Keratinocyte (primary cell): ENCODE data around the gene RNF175. TPM values are rescaled to one million over a fixed set of nuclear protein-coding genes. Genes with fewer than 3 reads are reported as not detected.

Experiments
- DNase-seq: peaks from one replicate; pipeline ENCODE4 v3.0.0-alpha.2; 2011; ENCODE audit warnings: low read depth, missing footprints, low spot score
- FAIRE-seq: peaks from 2 replicates; lab custom pipeline; 2011; peaks lifted over from hg19 to GRCh38; lab: Jason Lieb, UNC
- H2AFZ ChIP-seq: 2 replicates; pipeline ENCODE4 v1.6.0; 2012; ENCODE audit warnings: low read length, control low read depth, inconsistent platforms; ENCODE audit not compliant: control insufficient read depth
- H3K27ac ChIP-seq: 2 replicates; pipeline ENCODE4 v1.5.1; 2011; ENCODE audit warnings: low read length; ENCODE audit not compliant: control insufficient read depth, insufficient read depth
- H3K27me3 ChIP-seq: 3 replicates; pipeline ENCODE4 v1.6.0; 2011; ENCODE audit warnings: low read length; ENCODE audit not compliant: control insufficient read depth, insufficient read depth; ENCODE audit errors: extremely low read depth
- H3K36me3 ChIP-seq, 2 experiments: 2 replicates in 1 of 2; 3 replicates in 1 of 2; pipeline ENCODE4 v1.5.1; 2011; ENCODE audit warnings: low read length in 2 of 2, mild to moderate bottlenecking in 1 of 2; ENCODE audit not compliant: control insufficient read depth in 2 of 2, insufficient read depth in 2 of 2; ENCODE audit errors: extremely low read depth in 1 of 2
- H3K4me1 ChIP-seq: 3 replicates; pipeline ENCODE4 v1.5.1; 2011; ENCODE audit warnings: low read length; ENCODE audit not compliant: control insufficient read depth, insufficient read depth; ENCODE audit errors: extremely low read depth
- H3K4me2 ChIP-seq: 3 replicates; pipeline ENCODE4 v1.6.0; 2011; ENCODE audit warnings: low read depth, low read length; ENCODE audit not compliant: control insufficient read depth, insufficient read depth; ENCODE audit errors: extremely low read depth
- H3K4me3 ChIP-seq, 3 experiments: fragments of 200-600 bp in 1 of 3; sonication (generic) in 1 of 3; 2 replicates in 2 of 3; 3 replicates in 1 of 3; pipeline ENCODE4 v1.5.1; 2011 to 2016; ENCODE audit warnings: low read length in 3 of 3, mild to moderate bottlenecking in 3 of 3, control low read depth in 2 of 3, inconsistent platforms in 1 of 3, low read depth in 1 of 3, mixed read lengths in 1 of 3, mixed run types in 1 of 3, moderate library complexity in 1 of 3; ENCODE audit not compliant: control insufficient read depth in 2 of 3, insufficient read depth in 2 of 3; ENCODE audit errors: extremely low read depth in 1 of 3
- H3K79me2 ChIP-seq: 2 replicates; pipeline ENCODE4 v1.6.0; 2012; ENCODE audit warnings: low read length; ENCODE audit not compliant: control insufficient read depth, insufficient read depth
- H3K9ac ChIP-seq: 3 replicates; pipeline ENCODE4 v1.6.0; 2011; ENCODE audit warnings: low read length; ENCODE audit not compliant: control insufficient read depth, insufficient read depth; ENCODE audit errors: extremely low read depth
- H3K9me1 ChIP-seq: 3 replicates; pipeline ENCODE4 v1.6.0; 2011; ENCODE audit warnings: low read length; ENCODE audit not compliant: control insufficient read depth, insufficient read depth; ENCODE audit errors: extremely low read depth
- H3K9me3 ChIP-seq: 2 replicates; pipeline ENCODE4 v1.5.1; 2012; ENCODE audit warnings: low read depth, low read length; ENCODE audit not compliant: control insufficient read depth
- H4K20me1 ChIP-seq: 3 replicates; pipeline ENCODE4 v1.6.0; 2011; ENCODE audit warnings: low read length; ENCODE audit not compliant: control insufficient read depth, insufficient read depth; ENCODE audit errors: extremely low read depth
- EZH2 ChIP-seq: IDR thresholded peaks from one replicate; pipeline ENCODE4 v1.6.1; 2012; ENCODE audit warnings: inconsistent platforms, mild to moderate bottlenecking, low read length, moderate library complexity
- dilution Hi-C: fragments of 300-500 bp; cut with MboI; formaldehyde crosslinking; loops from one replicate; pipeline ENCODE4 v1.7.0; 2020; ENCODE audit warnings: low sequenced_read_pairs; ENCODE audit not compliant: extremely low pct_ligation_motif_present
- polyA plus RNA-seq, 5 experiments: library from polyadenylated mRNA; depleted of rRNA in 3 of 5; stranded (reverse) in 3 of 5; stranded (forward) in 1 of 5; unstranded in 1 of 5; fragments of >200 nt; gene quantifications; 1 replicate in 1 of 5; 2 replicates in 3 of 5; 3 replicates in 1 of 5; pipeline versions ENCODE4 v1.2.1 to v1.2.3, GENCODE V29; 2011 to 2012; ENCODE audit warnings: missing spikeins in 2 of 5, low read depth in 1 of 5, low replicate concordance in 1 of 5
- TF ChIP-seq, protein P1 (sequence below), 3 experiments: IDR thresholded peaks in 1 of 3; conservative IDR thresholded peaks in 1 of 3; optimal IDR thresholded peaks in 1 of 3; 2 replicates in 2 of 3; 3 replicates in 1 of 3; pipeline versions ENCODE3 to v1.5.1; 2011; ENCODE audit warnings: low read length in 3 of 3, mild to moderate bottlenecking in 3 of 3, moderate library complexity in 2 of 3, control low read depth in 1 of 3, inconsistent platforms in 1 of 3; ENCODE audit not compliant: insufficient read depth in 2 of 3; ENCODE audit errors: extremely low read depth in 1 of 3

The RNF175 gene
- polyA plus RNA-seq, 1 donor (not counting 4 experiments of a cell fraction or from before 2014, with no cell fraction given) = not detected

DNA sequence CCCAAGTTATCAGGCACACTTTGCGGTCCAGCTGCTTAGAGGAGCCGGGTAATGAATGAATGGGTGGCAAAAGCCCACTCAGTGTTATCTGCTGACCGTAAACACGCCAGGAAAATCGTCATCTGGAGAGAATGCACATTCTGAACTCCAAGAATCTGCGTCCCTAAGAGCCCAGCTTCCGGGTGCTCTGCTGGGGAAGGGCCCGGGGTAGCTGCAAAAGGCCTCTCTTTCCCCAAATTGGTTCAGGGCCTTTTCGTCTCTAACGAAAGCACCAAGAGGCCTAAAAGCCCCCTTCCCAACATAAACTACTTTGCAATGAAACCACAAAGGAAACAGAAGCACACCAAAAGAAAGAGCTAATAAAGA lies 30.7 kb upstream of the RNF175 start:
- Histone ChIP-seq H3K9me3 (no peaks in the 10 kb centered on the region), H3K36me3 (no peaks in the 10 kb centered on the region), H3K4me1 (peaks cover 12% of the 10 kb centered on the region), H3K27ac (no peak overlapping the region), H2AFZ (no peak overlapping the region), H4K20me1 (peaks cover 2% of the 10 kb centered on the region), H3K4me3 (no peak overlapping the region), H3K9me1 (no peaks in the 10 kb centered on the region), H3K9ac (no peak overlapping the region), H3K79me2 (no peaks in the 10 kb centered on the region), H3K4me2 (no peak overlapping the region), H3K27me3 (peaks cover 70% of the 10 kb centered on the region)
- no peak for TF ChIP-seq EZH2
- FAIRE-seq (no peak), DNase-seq (no peak)
- dilution Hi-C loops = no loop called here

DNA sequence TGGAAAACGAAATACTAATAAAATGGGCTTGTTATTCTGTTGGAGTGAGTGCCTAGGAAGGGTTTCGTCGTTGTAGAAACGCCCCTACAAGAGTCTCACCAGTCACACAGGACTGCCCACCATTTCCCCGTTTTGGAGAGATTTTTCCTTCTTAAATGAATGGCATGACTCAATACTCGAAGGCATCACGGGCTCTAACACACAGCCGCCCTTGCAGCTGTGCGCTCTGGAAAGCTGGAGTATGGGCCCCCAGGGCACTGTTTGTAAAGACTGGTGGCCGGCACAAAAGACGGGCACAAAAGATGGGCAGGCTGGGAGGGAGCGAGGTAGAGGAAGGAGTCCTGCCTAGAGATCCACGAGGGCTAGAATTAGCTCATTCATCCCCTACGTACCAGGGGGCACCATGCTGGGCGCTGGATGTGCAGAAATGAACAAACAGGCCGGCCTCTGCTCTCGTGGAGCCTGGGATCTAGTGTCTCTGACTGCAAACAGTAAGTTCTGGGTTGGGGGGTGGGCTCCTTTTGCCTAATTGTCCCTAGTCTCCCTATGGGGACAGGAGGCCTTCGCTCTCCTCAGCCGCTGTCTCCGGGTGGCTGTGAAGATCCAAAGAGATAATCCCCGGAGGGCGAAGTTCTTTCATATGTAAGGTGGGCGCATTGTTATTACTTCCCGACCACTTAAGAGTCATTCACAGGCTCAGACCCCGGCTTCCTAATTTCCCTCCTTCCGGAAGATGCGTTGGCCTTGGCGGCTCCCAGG lies 30.1 kb upstream of the RNF175 start:
- FAIRE-seq (no peak), DNase-seq (no peak)
- dilution Hi-C loops = no loop called here
- no peak overlapping the region for H3K4me2 ChIP-seq
- no peaks in the 10 kb centered on the region for H3K9me1 ChIP-seq
- H3K4me3 ChIP-seq = no peak overlapping the region
- no peak overlapping the region for H3K9ac ChIP-seq
- H4K20me1 ChIP-seq = peaks cover 2% of the 10 kb centered on the region
- no peaks in the 10 kb centered on the region for H3K79me2 ChIP-seq
- peak; percentile 21 for TF ChIP-seq EZH2
- TF ChIP-seq, protein P1, sequence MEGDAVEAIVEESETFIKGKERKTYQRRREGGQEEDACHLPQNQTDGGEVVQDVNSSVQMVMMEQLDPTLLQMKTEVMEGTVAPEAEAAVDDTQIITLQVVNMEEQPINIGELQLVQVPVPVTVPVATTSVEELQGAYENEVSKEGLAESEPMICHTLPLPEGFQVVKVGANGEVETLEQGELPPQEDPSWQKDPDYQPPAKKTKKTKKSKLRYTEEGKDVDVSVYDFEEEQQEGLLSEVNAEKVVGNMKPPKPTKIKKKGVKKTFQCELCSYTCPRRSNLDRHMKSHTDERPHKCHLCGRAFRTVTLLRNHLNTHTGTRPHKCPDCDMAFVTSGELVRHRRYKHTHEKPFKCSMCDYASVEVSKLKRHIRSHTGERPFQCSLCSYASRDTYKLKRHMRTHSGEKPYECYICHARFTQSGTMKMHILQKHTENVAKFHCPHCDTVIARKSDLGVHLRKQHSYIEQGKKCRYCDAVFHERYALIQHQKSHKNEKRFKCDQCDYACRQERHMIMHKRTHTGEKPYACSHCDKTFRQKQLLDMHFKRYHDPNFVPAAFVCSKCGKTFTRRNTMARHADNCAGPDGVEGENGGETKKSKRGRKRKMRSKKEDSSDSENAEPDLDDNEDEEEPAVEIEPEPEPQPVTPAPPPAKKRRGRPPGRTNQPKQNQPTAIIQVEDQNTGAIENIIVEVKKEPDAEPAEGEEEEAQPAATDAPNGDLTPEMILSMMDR (optimal IDR thresholded peaks at IDR 0.05 in 1 of 3, IDR thresholded peaks at IDR 0.05 in 1 of 3, conservative IDR thresholded peaks at IDR 0.05 in 1 of 3; ENCODE audit: extremely low read depth in 1 of 3, insufficient read depth in 2 of 3, low read length in 3 of 3) = no peak
- H3K36me3 ChIP-seq = no peaks in the 10 kb centered on the region
- peaks cover 70% of the 10 kb centered on the region for H3K27me3 ChIP-seq
- no peak overlapping the region for H3K27ac ChIP-seq
- H2AFZ ChIP-seq = no peak overlapping the region
- no peaks in the 10 kb centered on the region for H3K9me3 ChIP-seq
- H3K4me1 ChIP-seq = peaks cover 12% of the 10 kb centered on the region
